ENCODE results near the gene STXBP1.

STXBP1 gene

DNA sequence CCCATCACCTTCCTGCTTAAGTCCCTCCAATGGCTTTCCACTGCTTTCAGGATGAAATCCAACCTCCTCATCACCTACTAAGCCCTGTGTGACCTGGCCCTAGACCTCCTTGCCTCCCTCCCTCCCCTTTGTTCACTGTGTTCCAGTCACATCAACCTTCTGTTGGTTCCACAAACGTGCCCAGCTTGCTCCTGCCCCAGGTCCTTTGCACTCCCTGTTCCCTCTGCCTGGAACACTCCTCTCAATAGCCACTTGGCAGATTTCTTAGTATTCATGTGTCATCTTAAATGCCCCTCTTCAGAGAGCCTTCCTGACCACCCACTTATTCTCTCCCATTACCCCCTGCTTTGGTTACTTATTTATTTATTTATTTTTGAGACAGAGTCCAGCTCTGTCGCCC lies 24.1 kb upstream of the STXBP1 start:
- TF ChIP-seq, protein P1, sequence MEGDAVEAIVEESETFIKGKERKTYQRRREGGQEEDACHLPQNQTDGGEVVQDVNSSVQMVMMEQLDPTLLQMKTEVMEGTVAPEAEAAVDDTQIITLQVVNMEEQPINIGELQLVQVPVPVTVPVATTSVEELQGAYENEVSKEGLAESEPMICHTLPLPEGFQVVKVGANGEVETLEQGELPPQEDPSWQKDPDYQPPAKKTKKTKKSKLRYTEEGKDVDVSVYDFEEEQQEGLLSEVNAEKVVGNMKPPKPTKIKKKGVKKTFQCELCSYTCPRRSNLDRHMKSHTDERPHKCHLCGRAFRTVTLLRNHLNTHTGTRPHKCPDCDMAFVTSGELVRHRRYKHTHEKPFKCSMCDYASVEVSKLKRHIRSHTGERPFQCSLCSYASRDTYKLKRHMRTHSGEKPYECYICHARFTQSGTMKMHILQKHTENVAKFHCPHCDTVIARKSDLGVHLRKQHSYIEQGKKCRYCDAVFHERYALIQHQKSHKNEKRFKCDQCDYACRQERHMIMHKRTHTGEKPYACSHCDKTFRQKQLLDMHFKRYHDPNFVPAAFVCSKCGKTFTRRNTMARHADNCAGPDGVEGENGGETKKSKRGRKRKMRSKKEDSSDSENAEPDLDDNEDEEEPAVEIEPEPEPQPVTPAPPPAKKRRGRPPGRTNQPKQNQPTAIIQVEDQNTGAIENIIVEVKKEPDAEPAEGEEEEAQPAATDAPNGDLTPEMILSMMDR (IDR thresholded peaks at IDR 0.05; ENCODE audit: low read depth, low read length, missing control alignments), result no peak
- no peak overlapping the region for H3K4me3 ChIP-seq (ENCODE audit: low read depth, low read length)
- DNase-seq (ENCODE audit: low read depth), result no peak

DNA sequence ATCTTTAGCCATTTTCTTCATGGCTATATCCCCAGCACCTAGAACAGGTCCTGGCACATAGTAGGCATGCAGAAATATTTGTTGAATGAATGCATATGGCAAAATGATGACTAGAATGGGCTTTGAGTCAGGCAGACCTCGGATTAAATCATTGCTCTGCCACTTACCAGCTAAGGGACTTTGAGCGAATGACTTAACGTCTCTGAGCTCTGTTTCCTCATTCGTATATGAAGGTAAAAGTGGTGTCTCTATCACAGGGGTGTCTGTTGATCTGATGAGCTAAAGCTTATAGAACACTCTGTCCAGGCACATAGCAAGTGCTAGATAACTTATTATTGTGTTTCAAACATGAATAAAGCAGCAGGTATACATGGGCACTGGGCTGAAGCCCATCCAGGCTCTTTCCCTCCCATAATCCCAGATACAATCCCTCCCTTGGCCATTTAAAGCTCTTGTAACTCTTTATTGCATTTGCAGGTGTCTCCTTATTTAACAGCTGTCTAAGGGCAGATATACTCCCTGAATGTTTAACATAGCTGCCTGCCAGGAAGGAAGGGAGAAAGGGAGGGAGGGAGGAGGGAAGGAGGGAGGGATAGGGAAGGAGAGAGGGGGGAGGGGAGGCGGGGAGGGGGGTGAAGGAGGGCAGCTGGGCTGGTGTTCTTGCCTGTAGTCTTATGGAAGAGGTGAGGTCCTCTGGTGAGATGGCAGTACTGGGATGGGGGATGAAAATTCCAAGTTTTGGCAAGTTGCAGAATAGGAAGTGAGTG lies 23.2 kb upstream of the STXBP1 start:
- TF ChIP-seq, protein P1 (IDR thresholded peaks at IDR 0.05; ENCODE audit: low read depth, low read length, missing control alignments), result no peak

DNA sequence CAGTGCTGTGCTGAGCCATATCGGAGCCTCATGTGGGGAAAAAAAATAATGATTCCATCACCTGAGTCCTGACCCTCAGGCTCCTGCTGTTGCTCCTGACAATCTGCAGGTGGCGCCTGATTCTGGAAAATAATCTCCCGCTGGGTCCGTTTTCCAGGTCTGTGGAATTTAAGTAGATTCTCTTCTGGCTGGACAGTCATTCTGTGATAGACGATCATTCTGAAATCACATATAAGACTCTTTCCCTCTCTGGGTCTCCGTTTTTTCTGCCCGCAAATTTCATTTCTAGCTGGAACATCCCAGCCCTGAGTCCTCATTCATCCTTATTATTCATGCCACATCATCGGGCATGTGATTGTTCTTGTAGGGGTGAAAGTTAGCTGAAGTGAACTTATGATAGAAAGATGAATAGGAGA lies 22.1 kb upstream of the STXBP1 start:
- no peak for DNase-seq (ENCODE audit: low read depth)
- no peak overlapping the region for H3K4me3 ChIP-seq (ENCODE audit: low read depth, low read length)
- TF ChIP-seq, protein P1 (IDR thresholded peaks at IDR 0.05; ENCODE audit: low read depth, low read length, missing control alignments), result peak; percentile 83

More for the DNA sequence above, 23.2 kb upstream of the STXBP1 start:
- no peak overlapping the region for H3K4me3 ChIP-seq (ENCODE audit: low read depth, low read length)
- DNase-seq (ENCODE audit: low read depth), result no peak

DNA sequence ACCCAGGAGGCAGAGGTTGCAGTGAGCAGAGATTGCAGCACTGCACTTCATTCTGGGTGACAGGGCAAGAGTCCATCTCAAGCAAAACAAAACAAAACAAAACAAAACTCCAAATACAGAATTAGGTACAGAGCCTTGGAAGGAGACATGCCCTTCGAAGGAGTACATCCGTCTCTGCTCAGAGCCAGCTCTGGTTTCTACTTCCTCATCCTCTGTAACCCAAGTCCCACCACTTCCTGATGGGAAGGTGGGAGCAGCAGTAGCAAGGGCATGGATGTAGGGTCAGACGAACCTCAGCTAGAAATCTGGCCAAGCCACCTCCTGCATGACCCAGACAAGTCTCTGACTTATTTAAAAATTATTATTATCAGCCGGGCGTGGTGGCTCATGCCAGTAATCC lies 16.5 kb upstream of the STXBP1 start:
- TF ChIP-seq, protein P1 (IDR thresholded peaks at IDR 0.05; ENCODE audit: low read depth, low read length, missing control alignments), result no peak
- no peak overlapping the region for H3K4me3 ChIP-seq (ENCODE audit: low read depth, low read length)
- no peak for DNase-seq (ENCODE audit: low read depth)

DNA sequence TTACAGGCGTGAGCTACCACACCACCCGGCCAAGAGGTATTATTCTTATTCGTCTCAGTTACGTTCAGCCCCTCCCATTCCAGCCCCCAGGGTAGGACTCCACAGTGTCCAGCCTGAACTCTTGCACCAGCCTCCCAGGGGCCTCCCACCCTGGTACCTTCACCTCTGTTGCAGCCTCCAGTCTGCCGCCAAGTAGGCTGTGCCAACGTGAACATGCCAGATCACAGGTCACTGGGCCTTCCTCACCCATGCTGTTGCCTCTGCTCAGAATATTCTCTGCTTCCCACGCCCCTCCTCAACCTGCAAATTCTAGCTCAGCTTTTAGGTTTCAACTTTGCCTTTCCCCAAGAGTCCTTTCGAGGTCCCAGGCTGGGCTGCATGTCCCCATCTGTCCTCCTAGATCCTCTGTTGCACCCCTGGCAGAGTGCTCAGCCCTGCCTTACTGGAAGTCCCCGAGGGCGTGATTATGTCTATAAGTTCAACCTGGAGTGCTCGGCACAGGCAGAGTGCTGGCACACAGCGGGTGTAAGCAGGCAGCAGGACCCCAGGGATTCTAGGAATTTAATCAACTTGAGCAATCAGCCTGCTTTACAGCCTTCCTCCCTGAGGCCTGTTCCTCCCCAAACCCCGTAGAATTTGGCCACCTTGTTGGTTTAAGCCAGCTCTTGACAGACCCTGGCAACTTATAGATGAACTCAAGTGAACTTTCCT lies 13.1 kb upstream of the STXBP1 start:
- TF ChIP-seq, protein P1 (IDR thresholded peaks at IDR 0.05; ENCODE audit: low read depth, low read length, missing control alignments), result no peak
- no peak overlapping the region for H3K4me3 ChIP-seq (ENCODE audit: low read depth, low read length)
- no peak for DNase-seq (ENCODE audit: low read depth)

DNA sequence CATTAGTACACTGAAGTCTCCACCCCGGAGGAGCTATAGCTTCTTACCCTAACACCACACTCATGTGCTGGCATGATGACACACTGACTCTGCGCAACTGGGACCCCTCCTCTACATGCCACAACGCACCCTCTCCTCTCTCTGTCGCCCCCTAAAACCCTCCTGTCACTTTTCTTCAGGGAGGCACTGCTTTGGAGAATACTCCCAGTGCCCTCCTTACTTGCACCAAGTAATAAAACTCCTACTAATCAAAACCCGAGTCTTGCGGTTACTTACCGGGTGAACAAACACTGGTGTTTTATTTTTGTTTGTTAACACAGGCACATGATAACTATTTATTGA lies 12.6 kb upstream of the STXBP1 start:
- H3K4me3 ChIP-seq (ENCODE audit: low read depth, low read length), result no peak overlapping the region
- TF ChIP-seq, protein P1 (IDR thresholded peaks at IDR 0.05; ENCODE audit: low read depth, low read length, missing control alignments), result no peak
- no peak for DNase-seq (ENCODE audit: low read depth)
